Vagina (tissue), 2 donors: ENCODE data around the gene PSMB1. TPM values are rescaled to one million over a fixed set of nuclear protein-coding genes. Genes with fewer than 3 reads are reported as not detected.

Experiments used
- DNase-seq, 2 donors: peaks; one replicate each; pipeline ENCODE4 v3.0.0-alpha.2; 2017; ENCODE audit errors: extremely low spot score in 2 of 2
- H3K27ac ChIP-seq: fragments of 200-600 bp; sonication (generic); one replicate; pipeline ENCODE4 v1.5.1; 2019
- H3K27me3 ChIP-seq: fragments of 200-600 bp; sonication (generic); one replicate; pipeline ENCODE4 v1.5.1; 2019
- H3K36me3 ChIP-seq, 2 donors: fragments of 200-600 bp; sonication (generic); one replicate each; pipeline ENCODE4 v1.5.1; 2017 to 2019
- H3K4me1 ChIP-seq: fragments of 200-600 bp; sonication (generic); one replicate; pipeline ENCODE4 v1.5.1; 2019
- H3K4me3 ChIP-seq, 2 donors: fragments of 200-600 bp; sonication (generic); 1 replicate in 1 of 2; 2 replicates in 1 of 2; pipeline ENCODE4 v1.5.1; 2016 to 2019
- H3K9me3 ChIP-seq: fragments of 200-600 bp; sonication (generic); one replicate; pipeline ENCODE4 v1.5.1; 2019
- POLR2A ChIP-seq, 2 donors: fragments of 450-650 bp; IDR thresholded peaks; one replicate each; pipeline ENCODE4 v1.6.1; 2017; ENCODE audit warnings: antibody characterized with exemption in 2 of 2, mild to moderate bottlenecking in 2 of 2, moderate library complexity in 2 of 2
- POLR2AphosphoS5 ChIP-seq, 2 donors: sonication (generic); formaldehyde crosslinking; IDR thresholded peaks; one replicate each; pipeline ENCODE4 v1.9.0; 2017; ENCODE audit warnings: antibody characterized with exemption in 2 of 2, mild to moderate bottlenecking in 2 of 2, low read depth in 1 of 2; ENCODE audit not compliant: insufficient read depth in 1 of 2
- intact Hi-C: fragments of 100-400 bp; cut with DNase I; formaldehyde crosslinking; loops from one replicate; pipeline ENCODE4 v1.15.1; 2023
- total RNA-seq: library from RNA; depleted of rRNA; stranded (reverse); fragments of >200 nt; gene quantifications from one replicate; pipeline ENCODE4 v1.2.3, GENCODE V29; 2016
- TF ChIP-seq, protein P1 (sequence below), 3 experiments: fragments of 450-650 bp in 2 of 3; fragments of 200-600 bp in 1 of 3; sonication (generic) in 1 of 3; IDR thresholded peaks; one replicate each; pipeline ENCODE4 v1.5.1; 2017 to 2019; ENCODE audit warnings: antibody characterized with exemption in 3 of 3, mild to moderate bottlenecking in 2 of 3, moderate library complexity in 2 of 3

Gene PSMB1
- total RNA-seq, result 92.3 TPM

DNA sequence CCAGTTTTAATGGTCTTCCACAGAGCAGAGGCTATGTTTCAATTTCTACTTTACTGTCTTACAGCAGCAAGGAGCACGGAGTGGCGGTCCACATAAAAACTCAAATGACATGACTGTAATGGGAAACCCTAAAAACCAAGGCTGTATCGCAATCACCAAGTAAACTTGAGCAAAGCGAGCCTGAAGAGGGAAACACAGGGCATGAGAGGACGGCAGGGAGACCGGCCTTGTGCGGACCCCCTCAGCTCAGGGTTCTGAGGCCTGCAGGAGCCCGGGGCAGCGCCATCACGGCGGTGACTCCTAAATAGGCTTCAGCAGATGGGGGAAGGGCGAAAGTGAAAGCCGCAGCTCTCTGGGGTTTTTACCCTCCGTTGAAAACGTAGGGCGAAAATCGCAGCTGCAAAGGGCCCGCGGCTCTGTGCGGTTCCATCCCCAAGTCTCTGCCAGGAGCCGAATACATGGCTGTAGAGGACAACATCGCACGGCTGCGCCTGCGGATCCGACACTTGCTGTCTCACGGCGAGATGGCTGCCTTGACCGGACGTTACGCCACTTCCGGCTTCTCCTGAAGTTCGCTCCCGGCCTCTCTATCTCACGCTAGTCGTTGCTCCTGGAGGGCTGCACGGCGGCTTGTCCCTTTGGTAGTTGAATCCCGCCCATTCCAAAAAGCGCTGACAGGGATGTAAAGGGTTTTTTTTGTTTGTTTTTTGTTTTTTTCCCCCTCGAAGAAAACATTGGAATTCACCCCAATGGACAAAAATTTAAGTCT is at the start of gene PSMB1:
Gene PSMB1 (minus strand): TSS at position 543 of the 769 bp plus-strand sequence. CDS start 65 bp downstream, at position 478.
- H3K9me3 ChIP-seq, result no peaks in the 10 kb centered on the region
- no peaks in the 10 kb centered on the region for H3K36me3 ChIP-seq
- peak in 1 of 2 donors; percentile 97 for DNase-seq
- H3K27me3 ChIP-seq, result no peaks in the 10 kb centered on the region
- H3K4me3 ChIP-seq, result peak within 1 kb of the TSS; percentile 83 to 93
- H3K27ac ChIP-seq, result peak within 1 kb of the TSS; percentile 78
- TF ChIP-seq, protein P1, sequence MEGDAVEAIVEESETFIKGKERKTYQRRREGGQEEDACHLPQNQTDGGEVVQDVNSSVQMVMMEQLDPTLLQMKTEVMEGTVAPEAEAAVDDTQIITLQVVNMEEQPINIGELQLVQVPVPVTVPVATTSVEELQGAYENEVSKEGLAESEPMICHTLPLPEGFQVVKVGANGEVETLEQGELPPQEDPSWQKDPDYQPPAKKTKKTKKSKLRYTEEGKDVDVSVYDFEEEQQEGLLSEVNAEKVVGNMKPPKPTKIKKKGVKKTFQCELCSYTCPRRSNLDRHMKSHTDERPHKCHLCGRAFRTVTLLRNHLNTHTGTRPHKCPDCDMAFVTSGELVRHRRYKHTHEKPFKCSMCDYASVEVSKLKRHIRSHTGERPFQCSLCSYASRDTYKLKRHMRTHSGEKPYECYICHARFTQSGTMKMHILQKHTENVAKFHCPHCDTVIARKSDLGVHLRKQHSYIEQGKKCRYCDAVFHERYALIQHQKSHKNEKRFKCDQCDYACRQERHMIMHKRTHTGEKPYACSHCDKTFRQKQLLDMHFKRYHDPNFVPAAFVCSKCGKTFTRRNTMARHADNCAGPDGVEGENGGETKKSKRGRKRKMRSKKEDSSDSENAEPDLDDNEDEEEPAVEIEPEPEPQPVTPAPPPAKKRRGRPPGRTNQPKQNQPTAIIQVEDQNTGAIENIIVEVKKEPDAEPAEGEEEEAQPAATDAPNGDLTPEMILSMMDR (IDR thresholded peaks at IDR 0.05), result no peak
- TF ChIP-seq POLR2AphosphoS5 (IDR thresholded peaks at IDR 0.05; ENCODE audit: insufficient read depth in 1 of 2, low read depth in 1 of 2) (peak; percentile 87 to 99), POLR2A (IDR thresholded peaks at IDR 0.05) (peak in 1 of 2 donors; percentile 84)
- peaks cover 57% of the 10 kb centered on the region for H3K4me1 ChIP-seq
- intact Hi-C loops, result no loop called here

DNA sequence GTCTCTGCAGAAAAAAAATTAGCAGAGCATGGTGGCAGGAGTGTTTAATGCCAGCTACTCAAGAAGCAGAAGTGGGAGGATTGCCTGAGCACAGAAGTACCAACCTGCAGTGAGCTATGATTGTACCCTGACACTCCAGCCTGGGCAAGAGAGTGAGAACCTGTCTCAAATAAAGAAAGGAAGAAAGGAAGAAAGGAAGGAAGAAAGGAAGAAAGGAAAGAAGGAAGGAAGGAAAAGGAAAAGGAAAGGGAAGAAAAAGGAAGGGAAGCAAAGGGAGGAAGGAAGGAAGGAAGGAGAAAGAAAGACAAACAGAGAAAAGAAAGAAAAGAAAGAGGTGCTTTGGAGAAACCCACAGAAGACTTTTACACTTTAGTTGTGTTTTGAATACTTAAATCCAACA is 44.2 kb upstream of the PSMB1 start:
- TF ChIP-seq POLR2AphosphoS5 (IDR thresholded peaks at IDR 0.05; ENCODE audit: insufficient read depth in 1 of 2, low read depth in 1 of 2) (no peak), POLR2A (IDR thresholded peaks at IDR 0.05) (no peak)
- TF ChIP-seq, protein P1 (IDR thresholded peaks at IDR 0.05), result no peak

DNA sequence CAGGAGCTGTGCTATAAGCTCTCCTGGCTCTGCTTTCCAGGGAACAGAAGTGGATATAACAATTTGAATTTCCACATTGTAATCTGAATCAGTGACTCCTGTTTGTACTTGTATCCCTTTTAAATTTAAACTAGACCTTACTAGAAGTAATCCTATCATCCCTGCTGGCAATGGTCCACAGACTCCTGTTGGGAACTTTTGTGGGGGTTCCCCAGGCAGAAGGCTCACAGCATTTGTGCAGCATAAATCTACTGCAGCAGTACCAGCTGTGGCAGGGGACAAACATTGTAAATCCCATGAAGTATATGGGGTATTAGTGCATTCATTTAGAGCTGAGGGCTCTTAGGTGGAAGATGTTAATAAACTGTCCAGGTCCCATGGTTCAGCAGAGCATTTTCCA is 43.3 kb upstream of the PSMB1 start:
- intact Hi-C loops, result no loop called here
- H3K9me3 ChIP-seq, result no peaks in the 10 kb centered on the region
- no peak for DNase-seq
- no peak overlapping the region for H3K27ac ChIP-seq
- no peaks in the 10 kb centered on the region for H3K27me3 ChIP-seq
- H3K4me1 ChIP-seq, result no peaks in the 10 kb centered on the region
- H3K4me3 ChIP-seq, result no peak overlapping the region
- H3K36me3 ChIP-seq, result no peaks in the 10 kb centered on the region
- TF ChIP-seq POLR2A (IDR thresholded peaks at IDR 0.05) (no peak), POLR2AphosphoS5 (IDR thresholded peaks at IDR 0.05; ENCODE audit: insufficient read depth in 1 of 2, low read depth in 1 of 2) (no peak)
- TF ChIP-seq, protein P1 (IDR thresholded peaks at IDR 0.05), result no peak

More for the DNA sequence above, 44.2 kb upstream of the PSMB1 start:
- H3K4me1 ChIP-seq, result no peaks in the 10 kb centered on the region
- no peaks in the 10 kb centered on the region for H3K36me3 ChIP-seq
- no peak overlapping the region for H3K27ac ChIP-seq
- intact Hi-C loops, result no loop called here
- no peak overlapping the region for H3K4me3 ChIP-seq
- no peak for DNase-seq
- no peaks in the 10 kb centered on the region for H3K9me3 ChIP-seq
- H3K27me3 ChIP-seq, result no peaks in the 10 kb centered on the region

DNA sequence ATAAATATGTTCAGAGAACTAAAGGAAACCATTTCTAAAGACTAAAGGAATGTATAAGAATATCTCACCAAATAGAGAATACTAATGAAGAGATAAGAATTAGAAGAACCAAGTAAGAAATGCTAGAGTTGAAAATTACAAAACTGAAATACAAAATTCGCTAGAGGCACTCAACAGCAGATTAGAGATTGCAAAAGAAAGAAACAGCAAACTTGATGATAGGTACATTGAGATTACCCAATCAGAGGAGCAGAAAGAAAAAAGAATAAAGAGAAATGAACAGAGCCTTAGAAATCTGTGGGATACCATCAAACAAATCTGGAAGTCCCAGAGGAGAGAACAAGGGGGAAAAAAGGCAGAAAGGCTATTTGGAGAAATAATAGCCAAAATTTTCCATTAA is 37.6 kb upstream of the PSMB1 start:
- no peaks in the 10 kb centered on the region for H3K36me3 ChIP-seq
- DNase-seq, result no peak
- peaks cover under 1% of the 10 kb centered on the region for H3K4me1 ChIP-seq
- no peak overlapping the region for H3K27ac ChIP-seq
- TF ChIP-seq POLR2AphosphoS5 (IDR thresholded peaks at IDR 0.05; ENCODE audit: insufficient read depth in 1 of 2, low read depth in 1 of 2) (no peak), POLR2A (IDR thresholded peaks at IDR 0.05) (no peak)
- TF ChIP-seq, protein P1 (IDR thresholded peaks at IDR 0.05), result no peak
- no peaks in the 10 kb centered on the region for H3K27me3 ChIP-seq
- H3K4me3 ChIP-seq, result no peak overlapping the region
- H3K9me3 ChIP-seq, result no peaks in the 10 kb centered on the region
- intact Hi-C loops, result no loop called here

DNA sequence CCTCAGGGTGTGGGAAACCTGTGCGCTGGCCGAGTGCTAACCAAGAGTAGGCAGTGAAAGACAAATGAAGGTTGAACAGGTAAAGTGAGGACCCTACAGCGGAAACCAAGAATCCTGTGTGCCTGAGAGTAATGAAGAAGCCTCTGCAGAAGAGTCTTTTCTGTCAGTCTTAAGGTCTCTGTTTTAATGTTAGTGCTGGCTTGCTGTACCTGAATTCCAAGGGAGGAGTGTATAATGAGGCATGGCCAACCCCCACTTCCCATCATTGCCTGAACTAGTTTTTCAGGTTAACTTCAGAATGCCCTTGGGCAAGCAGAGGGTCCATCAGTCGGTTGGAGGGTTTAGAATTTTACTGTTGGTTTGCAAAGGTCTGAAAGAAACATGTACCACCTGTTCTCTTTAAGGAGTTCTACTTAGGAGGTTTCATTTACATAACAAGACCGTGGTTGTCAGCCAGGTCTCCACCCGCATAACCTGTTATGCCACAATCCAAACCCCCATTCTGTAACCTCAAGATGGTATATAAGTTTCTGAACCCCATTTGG is 31.9 kb upstream of the PSMB1 start:
- DNase-seq, result no peak
- Histone ChIP-seq H3K27me3 (no peaks in the 10 kb centered on the region), H3K9me3 (no peaks in the 10 kb centered on the region), H3K36me3 (peaks cover 0 to 3% of the 10 kb centered on the region in 2 donors), H3K4me1 (peaks cover 19% of the 10 kb centered on the region), H3K4me3 (peak overlapping the region; percentile 82 to 100), H3K27ac (peak overlapping the region; percentile 70)
- intact Hi-C loops, result no loop called here
- TF ChIP-seq POLR2AphosphoS5 (IDR thresholded peaks at IDR 0.05; ENCODE audit: insufficient read depth in 1 of 2, low read depth in 1 of 2), result no peak
- TF ChIP-seq POLR2A (IDR thresholded peaks at IDR 0.05), result no peak
- TF ChIP-seq, protein P1 (IDR thresholded peaks at IDR 0.05), result no peak
